Body of pancreas (tissue), 4 donors: ENCODE results near the gene GSDMA. TPM values are rescaled to one million over a fixed set of nuclear protein-coding genes. Genes with fewer than 3 reads are reported as not detected.

Source experiments
- ATAC-seq: fragments of 150-250 bp; one replicate; pipeline ENCODE4 v1.9.1; 2016
- DNase-seq, 4 donors: peaks; one replicate each; pipeline ENCODE4 v3.0.0-alpha.2; 2019
- H3K27ac ChIP-seq, 4 donors: fragments of 200-600 bp; sonication (generic); 1 replicate in 3 of 4; 2 replicates in 1 of 4; pipeline versions ENCODE4 v1.5.1 to v1.6.1; 2016 to 2019; ENCODE audit warnings: mild to moderate bottlenecking in 1 of 4, mixed read lengths in 1 of 4, moderate library complexity in 1 of 4
- H3K27me3 ChIP-seq, 2 donors: fragments of 200-600 bp; sonication (generic); one replicate each; pipeline ENCODE4 v1.6.0; 2016; ENCODE audit warnings: mild to moderate bottlenecking in 1 of 2
- H3K36me3 ChIP-seq, 2 donors: fragments of 200-600 bp; sonication (generic); replicated peaks in 1 of 2; 2 replicates each; pipeline ENCODE4 v1.5.1; 2016; ENCODE audit warnings: low read depth in 2 of 2; ENCODE audit not compliant: insufficient read depth in 1 of 2
- H3K4me1 ChIP-seq: fragments of 200-600 bp; sonication (generic); one replicate; pipeline ENCODE4 v1.6.0; 2016
- H3K4me3 ChIP-seq, 2 donors: fragments of 200-600 bp; sonication (generic); 1 replicate in 1 of 2; 2 replicates in 1 of 2; pipeline ENCODE4 v1.5.1; 2016 to 2019
- H3K9me3 ChIP-seq, 3 donors: fragments of 200-600 bp; sonication (generic); 1 replicate in 2 of 3; 2 replicates in 1 of 3; pipeline ENCODE4 v1.5.1; 2016
- CTCF ChIP-seq, 7 experiments: fragments of 450-650 bp in 4 of 7; fragments of 200-600 bp in 3 of 7; sonication (generic) in 3 of 7; IDR thresholded peaks; one replicate each; pipeline ENCODE4 v1.5.1; 2016 to 2019; ENCODE audit warnings: antibody characterized with exemption in 7 of 7
- POLR2A ChIP-seq, 3 donors: fragments of 450-650 bp; IDR thresholded peaks; one replicate each; pipeline ENCODE4 v1.6.1; 2016; ENCODE audit warnings: antibody characterized with exemption in 3 of 3, mild to moderate bottlenecking in 2 of 3
- WGBS, 2 donors: methylation state at CpG; one replicate each; pipeline ENCODE4 v1.1.5; 2017; 5-methylcytosine and 5-hydroxymethylcytosine counted together
- intact Hi-C: fragments of 100-400 bp; cut with DNase I; formaldehyde crosslinking; loops from one replicate; pipeline ENCODE4 v1.15.1; 2023
- total RNA-seq, 2 donors: library from RNA; depleted of rRNA; stranded (reverse); fragments of >200 nt; gene quantifications; one replicate each; pipeline ENCODE4 v1.1.0, GENCODE V29; 2016

Gene GSDMA
- total RNA-seq, 2 donors from 2014 or later, result 3.4 TPM; not detected in 1

- no peak overlapping the region for H3K4me3 ChIP-seq
- no peaks in the 10 kb centered on the region for H3K27me3 ChIP-seq
- H3K4me1 ChIP-seq, result peaks cover 43% of the 10 kb centered on the region
- no peaks in the 10 kb centered on the region for H3K36me3 ChIP-seq
- intact Hi-C loops, result no loop called here
- no peaks in the 10 kb centered on the region for H3K9me3 ChIP-seq
- ATAC-seq (no peak), DNase-seq (peak in 1 of 4 donors; percentile 18)
- TF ChIP-seq POLR2A (IDR thresholded peaks at IDR 0.05) (no peak), CTCF (IDR thresholded peaks at IDR 0.05) (no peak)
- peak overlapping the region; percentile 83 to 96 (median 94) for H3K27ac ChIP-seq
- WGBS, 2 donors, result 52 to 55% methylated on average over 8 of the region's 8 CpGs
Measured at GRCh38 chr17:39928858-39929645, 33.8 kb upstream of the GSDMA start.

GRCh38 chr17:39929646-39930407 lies 33.0 kb upstream of the GSDMA start:
- 85 to 86% methylated on average over 5 of the region's 5 CpGs for WGBS, 2 donors
- DNase-seq (no peak), ATAC-seq (no peak)
- intact Hi-C loops, result no loop called here
- Histone ChIP-seq H3K36me3 (no peaks in the 10 kb centered on the region), H3K9me3 (no peaks in the 10 kb centered on the region), H3K4me3 (no peak overlapping the region), H3K27me3 (no peaks in the 10 kb centered on the region), H3K27ac (peak overlapping the region in 3 of 4 donors; percentile 66 to 96 (median 94)), H3K4me1 (peaks cover 40% of the 10 kb centered on the region)
- no peak for TF ChIP-seq POLR2A (IDR thresholded peaks at IDR 0.05)
- no peak for TF ChIP-seq CTCF (IDR thresholded peaks at IDR 0.05)

- WGBS, 2 donors, result 88 to 98% methylated on average over 5 of the region's 5 CpGs
- peaks cover 9% of the 10 kb centered on the region for H3K4me1 ChIP-seq
- intact Hi-C loops, result no loop called here
- no peaks in the 10 kb centered on the region for H3K9me3 ChIP-seq
- H3K36me3 ChIP-seq, result no peaks in the 10 kb centered on the region
- no peak overlapping the region for H3K27ac ChIP-seq
- DNase-seq (no peak), ATAC-seq (no peak)
- no peak for TF ChIP-seq POLR2A (IDR thresholded peaks at IDR 0.05)
- no peak for TF ChIP-seq CTCF (IDR thresholded peaks at IDR 0.05)
- no peak overlapping the region for H3K4me3 ChIP-seq
- H3K27me3 ChIP-seq, result no peaks in the 10 kb centered on the region
Measured at GRCh38 chr17:39933912-39934311, 28.9 kb upstream of the GSDMA start.

GRCh38 chr17:39934324-39934723 lies 28.5 kb upstream of the GSDMA start:
- Histone ChIP-seq H3K27ac (no peak overlapping the region), H3K4me1 (peaks cover 5% of the 10 kb centered on the region), H3K4me3 (no peak overlapping the region), H3K36me3 (no peaks in the 10 kb centered on the region), H3K27me3 (no peaks in the 10 kb centered on the region), H3K9me3 (no peaks in the 10 kb centered on the region)
- TF ChIP-seq POLR2A (IDR thresholded peaks at IDR 0.05), result no peak
- no peak for TF ChIP-seq CTCF (IDR thresholded peaks at IDR 0.05)
- ATAC-seq, result no peak
- no peak for DNase-seq
- intact Hi-C loops, result no loop called here
- 68 to 81% methylated on average over 5 of the region's 5 CpGs for WGBS, 2 donors
